ENCODE data around the gene CCZ1.
"Not testable (repeated sequence)": the region's sequence is repeated elsewhere in the genome, so short reads cannot be mapped to it uniquely, and the experiment has no call there.

- TF ChIP-seq, protein P1, sequence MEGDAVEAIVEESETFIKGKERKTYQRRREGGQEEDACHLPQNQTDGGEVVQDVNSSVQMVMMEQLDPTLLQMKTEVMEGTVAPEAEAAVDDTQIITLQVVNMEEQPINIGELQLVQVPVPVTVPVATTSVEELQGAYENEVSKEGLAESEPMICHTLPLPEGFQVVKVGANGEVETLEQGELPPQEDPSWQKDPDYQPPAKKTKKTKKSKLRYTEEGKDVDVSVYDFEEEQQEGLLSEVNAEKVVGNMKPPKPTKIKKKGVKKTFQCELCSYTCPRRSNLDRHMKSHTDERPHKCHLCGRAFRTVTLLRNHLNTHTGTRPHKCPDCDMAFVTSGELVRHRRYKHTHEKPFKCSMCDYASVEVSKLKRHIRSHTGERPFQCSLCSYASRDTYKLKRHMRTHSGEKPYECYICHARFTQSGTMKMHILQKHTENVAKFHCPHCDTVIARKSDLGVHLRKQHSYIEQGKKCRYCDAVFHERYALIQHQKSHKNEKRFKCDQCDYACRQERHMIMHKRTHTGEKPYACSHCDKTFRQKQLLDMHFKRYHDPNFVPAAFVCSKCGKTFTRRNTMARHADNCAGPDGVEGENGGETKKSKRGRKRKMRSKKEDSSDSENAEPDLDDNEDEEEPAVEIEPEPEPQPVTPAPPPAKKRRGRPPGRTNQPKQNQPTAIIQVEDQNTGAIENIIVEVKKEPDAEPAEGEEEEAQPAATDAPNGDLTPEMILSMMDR (IDR thresholded peaks at IDR 0.05 in 4 of 5, conservative IDR thresholded peaks at IDR 0.05 in 1 of 5), result not testable (repeated sequence)
- not testable (repeated sequence) for TF ChIP-seq POLR2A (IDR thresholded peaks at IDR 0.05)
Observed at GRCh38 chr7:5926263-5926870, 27.8 kb downstream of the CCZ1 start.

All from gastrocnemius medialis (tissue), 4 donors.